ENCODE data around the gene HOXD9. TPM values are rescaled to one million over a fixed set of nuclear protein-coding genes. Genes with fewer than 3 reads are reported as not detected.

Gene HOXD9
- total and polyA plus RNA-seq, 2 of the 8 experiments (the other 6 are each of a cell fraction or from before 2014, with no cell fraction given) = not detected

DNA sequence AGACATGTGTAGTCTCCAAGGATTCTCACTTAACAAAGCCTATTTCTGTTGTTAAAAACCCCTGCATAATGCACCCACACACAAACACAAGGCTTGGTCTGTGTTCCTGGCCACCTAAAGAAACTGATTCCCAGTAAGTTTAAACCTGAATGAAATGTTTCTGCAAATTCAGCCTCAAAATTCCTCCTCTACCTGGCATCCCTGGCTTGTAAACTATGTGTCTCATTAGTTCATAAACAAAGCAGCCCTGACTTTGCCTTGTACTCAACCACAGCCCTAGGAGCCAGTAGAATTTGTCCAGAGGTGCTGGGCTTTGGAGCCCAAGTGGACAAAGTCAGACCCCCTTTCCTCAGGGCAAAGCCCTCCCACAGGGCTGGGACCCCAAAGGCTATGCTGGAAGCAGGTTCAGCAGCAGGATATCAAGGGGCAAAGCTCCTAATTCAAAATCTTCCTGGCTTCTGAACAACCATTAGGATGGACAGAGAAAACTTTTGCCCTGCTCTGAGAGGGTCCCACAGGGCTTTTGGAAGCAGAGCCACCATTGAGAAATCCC, 32.6 kb upstream of the HOXD9 start (continued):
- no peak for TF ChIP-seq ZNF274 (IDR thresholded peaks at IDR 0.05; ENCODE audit: borderline replicate concordance, extremely low read depth, low read length)
